Transverse colon (tissue), 4 donors: Measurements from ENCODE around the gene ACAN. TPM values are rescaled to one million over a fixed set of nuclear protein-coding genes. Genes with fewer than 3 reads are reported as not detected.

Experiments
- DNase-seq: peaks from one replicate; pipeline ENCODE4 v3.0.0-alpha.2; 2019
- H3K27ac ChIP-seq, 4 donors: fragments of 200-600 bp; sonication (generic); 2 replicates each; pipeline ENCODE4 v1.5.1; 2016 to 2018; ENCODE audit warnings: inconsistent platforms in 4 of 4
- H3K27me3 ChIP-seq: fragments of 200-600 bp; sonication (generic); 2 replicates; pipeline ENCODE4 v1.5.1; 2017; ENCODE audit warnings: inconsistent platforms
- H3K36me3 ChIP-seq, 4 donors: fragments of 200-600 bp; sonication (generic); 2 replicates each; pipeline ENCODE4 v1.5.1; 2017 to 2019; ENCODE audit warnings: inconsistent platforms in 4 of 4
- H3K4me1 ChIP-seq, 4 donors: fragments of 200-600 bp; sonication (generic); 2 replicates each; pipeline ENCODE4 v1.5.1; 2017 to 2020; ENCODE audit warnings: inconsistent platforms in 4 of 4
- H3K4me3 ChIP-seq, 4 donors: fragments of 200-600 bp; sonication (generic); 1 replicate in 1 of 4; 2 replicates in 3 of 4; pipeline versions ENCODE4 v1.5.1 to v1.6.1; 2017 to 2019; ENCODE audit warnings: inconsistent platforms in 4 of 4
- H3K9me3 ChIP-seq, 2 donors: fragments of 200-600 bp; sonication (generic); 2 replicates each; pipeline ENCODE4 v1.5.1; 2017 to 2019; ENCODE audit warnings: inconsistent platforms in 2 of 2
- EP300 ChIP-seq: sonication (generic); formaldehyde crosslinking; IDR thresholded peaks from one replicate; pipeline ENCODE4 v1.6.1; 2017; ENCODE audit warnings: antibody characterized with exemption, low read depth
- POLR2A ChIP-seq: fragments of 450-650 bp; IDR thresholded peaks from one replicate; pipeline ENCODE4 v1.6.1; 2016; ENCODE audit warnings: antibody characterized with exemption, mild to moderate bottlenecking, moderate library complexity
- POLR2AphosphoS5 ChIP-seq, 3 donors: sonication (generic); formaldehyde crosslinking; IDR thresholded peaks; one replicate each; pipeline ENCODE4 v1.6.1; 2016; ENCODE audit warnings: antibody characterized with exemption in 3 of 3
- WGBS, 2 donors: methylation state at CpG; one replicate each; pipeline ENCODE4 v1.1.5; 2018; ENCODE audit warnings: low coverage in 1 of 2; 5-methylcytosine and 5-hydroxymethylcytosine counted together
- in situ Hi-C, 4 donors: fragments of 200-750 bp; cut with MboI; loops; one replicate each; pipeline versions ENCODE4 v1.15.0 to v1.15.1; 2017; ENCODE audit warnings: low sequenced_read_pairs in 3 of 4, low pct_ligation_motif_present in 1 of 4, low pct_unique_long_range_greater_than_20kb in 1 of 4
- intact Hi-C: fragments of 100-400 bp; cut with DNase I; formaldehyde crosslinking; loops from one replicate; pipeline ENCODE4 v1.15.1; 2023; ENCODE audit warnings: low total_unique reads
- total RNA-seq, 4 donors: library from RNA; depleted of rRNA; stranded (reverse); fragments of >200 nt; gene quantifications; one replicate each; pipeline ENCODE4 v1.1.0, GENCODE V29; 2016
- TF ChIP-seq, protein P1 (sequence below), 5 experiments: fragments of 200-600 bp in 3 of 5; fragments of 450-650 bp in 2 of 5; sonication (generic) in 3 of 5; IDR thresholded peaks; 1 replicate in 2 of 5; 2 replicates in 3 of 5; pipeline ENCODE4 v1.5.1; 2016 to 2017; ENCODE audit warnings: antibody characterized with exemption in 5 of 5, inconsistent platforms in 3 of 5, mild to moderate bottlenecking in 2 of 5, moderate library complexity in 1 of 5

Gene ACAN
- total RNA-seq, 4 donors from 2014 or later = 0.14 TPM; not detected in 3

DNA sequence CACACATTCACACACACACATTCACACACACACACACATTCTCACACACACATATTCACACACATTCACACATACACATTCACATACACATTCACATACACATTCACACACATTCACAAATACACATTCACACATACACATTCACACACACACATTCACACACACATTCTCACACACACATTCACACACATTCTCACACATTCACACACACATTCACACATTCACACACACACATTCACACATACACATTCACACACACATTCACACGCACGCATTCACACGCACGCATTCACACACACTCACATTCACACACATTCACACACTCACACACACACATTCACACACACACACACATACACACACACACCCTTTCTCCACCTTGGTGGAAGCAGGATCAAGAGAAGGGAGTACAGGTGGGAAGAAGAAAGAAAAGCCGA, 97.8 kb downstream of the ACAN start:
- Histone ChIP-seq H3K27me3 (no peaks in the 10 kb centered on the region), H3K27ac (no peak overlapping the region), H3K4me3 (no peak overlapping the region), H3K4me1 (peaks cover 10 to 25% (median 15%) of the 10 kb centered on the region in 4 donors), H3K9me3 (no peaks in the 10 kb centered on the region), H3K36me3 (no peaks in the 10 kb centered on the region)
- no peak for DNase-seq
- in situ Hi-C loops (loop anchor here (10.0 to 25.0 kb wide), 4 partner anchors 114 to 286 kb away; no protein-coding TSS in a partner anchor), intact Hi-C loops (loop anchor here (10.0 kb wide), 1 partner anchor 274 kb away; no protein-coding TSS in a partner anchor)
- 86 to 93% methylated on average over 3 to 5 of the region's 5 CpGs for WGBS, 2 donors
- TF ChIP-seq, protein P1, sequence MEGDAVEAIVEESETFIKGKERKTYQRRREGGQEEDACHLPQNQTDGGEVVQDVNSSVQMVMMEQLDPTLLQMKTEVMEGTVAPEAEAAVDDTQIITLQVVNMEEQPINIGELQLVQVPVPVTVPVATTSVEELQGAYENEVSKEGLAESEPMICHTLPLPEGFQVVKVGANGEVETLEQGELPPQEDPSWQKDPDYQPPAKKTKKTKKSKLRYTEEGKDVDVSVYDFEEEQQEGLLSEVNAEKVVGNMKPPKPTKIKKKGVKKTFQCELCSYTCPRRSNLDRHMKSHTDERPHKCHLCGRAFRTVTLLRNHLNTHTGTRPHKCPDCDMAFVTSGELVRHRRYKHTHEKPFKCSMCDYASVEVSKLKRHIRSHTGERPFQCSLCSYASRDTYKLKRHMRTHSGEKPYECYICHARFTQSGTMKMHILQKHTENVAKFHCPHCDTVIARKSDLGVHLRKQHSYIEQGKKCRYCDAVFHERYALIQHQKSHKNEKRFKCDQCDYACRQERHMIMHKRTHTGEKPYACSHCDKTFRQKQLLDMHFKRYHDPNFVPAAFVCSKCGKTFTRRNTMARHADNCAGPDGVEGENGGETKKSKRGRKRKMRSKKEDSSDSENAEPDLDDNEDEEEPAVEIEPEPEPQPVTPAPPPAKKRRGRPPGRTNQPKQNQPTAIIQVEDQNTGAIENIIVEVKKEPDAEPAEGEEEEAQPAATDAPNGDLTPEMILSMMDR (IDR thresholded peaks at IDR 0.05) = no peak
- TF ChIP-seq POLR2A (no peak), EP300 (no peak), POLR2AphosphoS5 (IDR thresholded peaks at IDR 0.05) (no peak)

DNA sequence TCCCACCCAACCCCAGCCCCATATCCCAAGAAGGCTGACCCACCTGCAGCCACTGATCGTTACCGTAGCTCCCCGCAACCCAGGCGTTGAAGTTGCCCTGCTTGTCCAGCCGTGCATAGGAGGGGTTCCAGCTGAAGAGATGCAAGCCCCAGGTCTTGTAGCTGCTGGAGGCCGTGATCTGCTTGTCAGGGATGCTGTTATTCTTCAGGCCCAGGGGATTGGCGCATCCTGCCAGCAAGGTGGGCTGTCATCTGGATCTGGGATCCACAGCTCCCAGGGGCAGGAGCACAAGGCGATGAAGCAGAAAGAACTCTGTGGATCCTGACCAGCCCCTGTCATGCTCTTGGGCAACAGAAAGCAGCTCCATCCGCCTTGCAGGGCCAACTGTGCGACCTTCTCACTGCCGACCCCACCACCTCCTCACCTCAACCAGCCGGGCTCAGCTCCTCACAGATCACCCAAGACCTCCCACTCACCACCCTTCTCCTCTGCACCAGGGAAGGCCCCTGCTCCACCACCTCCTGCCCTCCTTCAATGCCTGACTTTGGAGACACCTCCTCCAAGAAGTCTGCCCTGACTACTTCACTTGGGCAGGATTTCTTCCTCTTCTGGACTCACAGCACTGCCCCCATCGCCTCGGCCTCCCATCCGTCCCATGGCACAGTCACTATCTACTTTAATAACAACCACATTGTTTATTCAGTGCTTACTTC, 98.4 kb downstream of the ACAN start:
- 59 to 89% methylated on average over 3 to 14 of the region's 15 CpGs for WGBS, 2 donors
- Histone ChIP-seq H3K27me3 (no peaks in the 10 kb centered on the region), H3K36me3 (no peaks in the 10 kb centered on the region), H3K9me3 (no peaks in the 10 kb centered on the region), H3K27ac (no peak overlapping the region), H3K4me3 (no peak overlapping the region), H3K4me1 (peaks cover 10 to 25% (median 15%) of the 10 kb centered on the region in 4 donors)
- TF ChIP-seq EP300 = no peak
- TF ChIP-seq POLR2A = no peak
- TF ChIP-seq POLR2AphosphoS5 (IDR thresholded peaks at IDR 0.05) = no peak
- TF ChIP-seq, protein P1 (IDR thresholded peaks at IDR 0.05) = no peak
- no peak for DNase-seq
- in situ Hi-C loops (loop anchor here (10.0 to 25.0 kb wide), 4 partner anchors 113 to 286 kb away; no protein-coding TSS in a partner anchor), intact Hi-C loops (loop anchor here (10.0 kb wide), 1 partner anchor 273 kb away; no protein-coding TSS in a partner anchor)

DNA sequence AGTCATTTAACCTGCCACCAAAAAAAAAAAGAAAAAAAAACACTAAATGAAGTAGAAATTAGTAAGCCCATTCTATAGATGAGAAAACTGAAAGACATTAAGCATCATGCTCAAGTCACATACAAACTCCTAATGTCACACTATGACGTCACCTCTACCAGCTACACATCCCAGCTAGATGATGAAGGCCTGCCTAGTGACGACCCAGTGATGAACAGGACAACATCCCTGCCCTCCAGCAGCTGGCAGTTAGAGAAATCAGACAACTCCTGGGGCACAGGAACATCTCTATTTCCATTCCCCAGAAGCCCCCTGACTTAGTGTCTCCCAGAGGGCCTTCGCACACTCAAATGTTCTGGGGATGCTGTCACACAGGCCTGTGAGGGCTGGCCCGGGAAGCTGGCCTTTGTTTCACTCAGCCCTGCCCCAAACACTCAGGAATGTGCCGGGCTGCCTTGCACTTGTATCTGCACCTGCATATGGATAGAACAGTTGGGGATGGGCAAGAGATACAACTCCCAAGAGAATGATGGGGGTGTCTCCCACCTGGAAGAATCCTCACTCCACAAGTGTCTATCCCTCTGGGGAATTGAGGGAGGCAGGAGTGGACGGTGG, 99.1 kb downstream of the ACAN start:
- WGBS, 2 donors = 77 to 93% methylated on average over 3 to 6 of the region's 6 CpGs
- intact Hi-C loops = loop anchor here (10.0 kb wide), 1 partner anchor 272 kb away; no protein-coding TSS in a partner anchor
- TF ChIP-seq EP300 = no peak
- TF ChIP-seq POLR2A = no peak
- TF ChIP-seq POLR2AphosphoS5 (IDR thresholded peaks at IDR 0.05) = no peak
- TF ChIP-seq, protein P1 (IDR thresholded peaks at IDR 0.05) = no peak
- no peaks in the 10 kb centered on the region for H3K9me3 ChIP-seq
- no peak for DNase-seq
- H3K27me3 ChIP-seq = no peaks in the 10 kb centered on the region
- no peaks in the 10 kb centered on the region for H3K36me3 ChIP-seq
- in situ Hi-C loops = loop anchor here (10.0 to 25.0 kb wide), 4 partner anchors 112 to 285 kb away; no protein-coding TSS in a partner anchor
- peaks cover 5 to 19% (median 9%) of the 10 kb centered on the region in 4 donors for H3K4me1 ChIP-seq
- H3K4me3 ChIP-seq = no peak overlapping the region
- H3K27ac ChIP-seq = no peak overlapping the region

DNA sequence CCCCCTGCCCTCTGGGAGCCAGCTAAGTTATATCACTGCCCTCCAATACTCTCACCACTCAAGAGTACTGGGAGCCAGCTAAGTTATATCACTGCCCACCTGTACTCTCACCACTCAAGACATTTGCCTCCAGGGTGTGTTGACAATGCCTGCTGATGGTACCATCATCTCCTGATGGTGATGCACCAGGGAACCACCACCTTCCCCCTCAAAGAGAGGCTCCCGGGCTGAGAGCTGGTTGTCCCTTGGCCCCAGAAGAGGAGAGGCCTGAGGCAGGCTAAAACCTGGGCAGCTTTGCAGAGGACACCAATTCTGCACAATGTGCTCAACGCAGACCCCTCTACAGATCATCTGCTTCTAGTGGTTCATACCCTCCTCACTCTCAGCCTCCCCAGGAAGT, 99.6 kb downstream of the ACAN start:
- Histone ChIP-seq H3K27ac (no peak overlapping the region), H3K4me3 (no peak overlapping the region), H3K4me1 (peaks cover under 1 to 13% (median 5%) of the 10 kb centered on the region in 4 donors), H3K9me3 (no peaks in the 10 kb centered on the region), H3K27me3 (no peaks in the 10 kb centered on the region), H3K36me3 (no peaks in the 10 kb centered on the region)
- 91% methylated on average over 2 of the region's 2 CpGs; no CpG with 5 or more reads in 1 of the 2 donors for WGBS, 2 donors
- in situ Hi-C loops = loop anchor here (10.0 to 25.0 kb wide), 4 partner anchors 112 to 284 kb away; no protein-coding TSS in a partner anchor
- no peak for DNase-seq
- intact Hi-C loops = loop anchor here (10.0 kb wide), 1 partner anchor 272 kb away; no protein-coding TSS in a partner anchor
- no peak for TF ChIP-seq POLR2AphosphoS5 (IDR thresholded peaks at IDR 0.05)
- TF ChIP-seq EP300 = no peak
